Activated CD8-positive, alpha-beta memory T cell treated with anti-CD3 and anti-CD28 coated beads, Interleukin-2, amount 10 ng/mL, durations not matched to agents 7 days and 5 days (primary cell): Measurements from ENCODE around the gene PAXX. TPM values are rescaled to one million over a fixed set of nuclear protein-coding genes. Genes with fewer than 3 reads are reported as not detected.
"Not testable (repeated sequence)": the region's sequence is repeated elsewhere in the genome, so short reads cannot be mapped to it uniquely, and the experiment has no call there.

Source experiments
- ATAC-seq: fragments of 150-1000 bp; cut with Tn5 transposase; one replicate; pipeline ENCODE4 v1.10.0; 2021; ENCODE audit warnings: moderate library complexity
- CTCF ChIA-PET: fragments of 350-600 bp; sonication (Branson Sonifier 250); formaldehyde crosslinking; loops from one replicate; lab custom pipeline; 2021; ENCODE audit warnings: antibody characterized with exemption; lab: Charles Lee
- DNase-seq: peaks from one replicate; pipeline ENCODE4 v3.0.0-alpha.2; 2020
- H3K27ac Mint-ChIP-seq: one replicate; pipeline ENCODE4 v1.8.0; 2021; ENCODE audit warnings: mild to moderate bottlenecking, mixed read lengths
- H3K27me3 Mint-ChIP-seq: one replicate; pipeline ENCODE4 v1.8.0; 2021; ENCODE audit warnings: mixed read lengths
- H3K36me3 Mint-ChIP-seq: one replicate; pipeline ENCODE4 v1.8.0; 2021; ENCODE audit warnings: mild to moderate bottlenecking, mixed read lengths
- H3K4me1 Mint-ChIP-seq: one replicate; pipeline ENCODE4 v1.8.0; 2021; ENCODE audit warnings: mixed read lengths
- H3K4me3 Mint-ChIP-seq: one replicate; pipeline ENCODE4 v1.8.0; 2021; ENCODE audit warnings: mild to moderate bottlenecking, moderate library complexity, mixed read lengths
- H3K9me3 Mint-ChIP-seq: one replicate; pipeline ENCODE4 v1.8.0; 2022; ENCODE audit warnings: low read depth, mixed read lengths
- total RNA-seq, 2 experiments: library from RNA; stranded (reverse); gene quantifications; one replicate each; pipeline ENCODE4 v1.2.3, GENCODE V29; 2021

PAXX gene
- total RNA-seq, 2 experiments from 2014 or later = 68.6 to 94.8 TPM

DNA sequence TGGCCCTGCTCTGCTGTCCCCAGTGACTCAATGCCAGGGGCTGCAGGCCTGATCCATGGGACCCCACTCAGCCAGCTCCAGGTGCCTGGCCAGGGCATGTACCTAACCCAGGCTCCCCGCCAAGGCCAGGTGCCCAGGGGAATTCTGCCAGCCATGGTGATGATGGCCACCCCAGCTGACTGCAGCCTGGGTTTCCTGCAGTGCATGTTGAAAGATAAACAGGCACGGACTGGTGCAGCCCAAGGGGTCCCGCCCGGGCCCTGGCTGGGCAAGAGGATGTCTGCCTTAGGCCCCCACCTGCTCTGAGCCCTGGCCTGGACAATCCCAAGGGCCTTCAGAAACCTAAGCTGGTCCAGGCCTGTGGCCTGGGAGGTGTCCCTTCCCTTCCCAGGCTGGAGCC, 34.6 kb downstream of the PAXX start:
- CTCF ChIA-PET = interaction anchor here (1.5 to 11.9 kb wide), 6 partner anchors 9 to 82 kb away, joined by 3 to 234 read pairs (median 46); partner anchors contain the start of genes C8G, CLIC3, FBXW5 and NPDC1
- no peak for DNase-seq

DNA sequence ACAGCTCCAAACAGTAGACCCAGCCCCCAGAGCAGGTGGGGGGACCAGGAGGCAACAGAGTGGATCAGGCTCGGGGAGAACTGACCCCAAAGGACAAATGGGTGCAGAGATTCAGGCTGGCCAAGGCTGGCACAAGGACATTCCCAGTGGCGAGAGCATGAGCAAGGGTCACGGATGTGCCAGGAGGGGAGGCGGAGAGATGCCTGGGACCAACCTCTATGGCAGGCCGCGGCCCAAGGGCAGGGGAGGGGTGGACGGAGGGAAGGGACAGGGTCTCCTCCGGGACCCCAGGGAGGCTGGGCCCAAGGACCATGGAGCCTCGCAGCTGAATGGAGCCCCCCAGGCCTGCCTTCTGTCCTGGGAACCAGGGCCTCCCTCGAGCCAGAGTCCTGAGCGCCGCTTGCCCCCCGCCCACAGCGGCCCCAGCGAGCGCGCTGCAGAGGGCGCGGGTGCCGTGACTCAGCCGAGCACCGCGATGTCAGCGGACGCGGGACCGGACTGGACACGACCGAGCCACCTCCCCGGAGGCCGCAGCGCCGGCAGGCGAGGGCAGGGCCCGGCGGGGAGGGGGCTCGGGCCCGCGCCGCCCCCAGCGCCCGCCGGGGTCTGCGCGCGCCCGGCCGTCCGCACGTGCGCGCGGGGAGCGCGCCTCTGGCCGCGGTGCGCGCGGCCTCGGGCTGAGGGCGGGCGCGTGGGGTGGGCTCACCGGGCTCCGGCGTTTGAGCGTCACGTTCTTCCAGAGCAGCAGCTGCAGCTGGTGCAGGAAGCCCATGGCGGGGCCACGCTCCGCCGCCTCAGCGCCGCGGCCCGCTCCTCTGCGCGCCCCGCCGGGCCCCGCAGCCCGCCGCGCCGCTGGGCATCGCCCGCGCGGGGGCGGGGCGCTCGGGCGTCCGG, 35.4 kb downstream of the PAXX start, which contains the start of gene ABCA2:
Gene ABCA2 (minus strand): TSS at position 869 of the 894 bp plus-strand sequence. CDS start 97 bp downstream, at position 772.
- H3K4me3 Mint-ChIP-seq = peak within 1 kb of the TSS; percentile 72
- ATAC-seq = no peak
- H3K4me1 Mint-ChIP-seq = peaks cover 52% of the 10 kb centered on the region
- no peaks in the 10 kb centered on the region for H3K9me3 Mint-ChIP-seq
- H3K27ac Mint-ChIP-seq = peak within 1 kb of the TSS; percentile 90
- no peak for DNase-seq
- CTCF ChIA-PET = interaction anchor here (1.2 to 11.9 kb wide), 18 partner anchors 8 to 242 kb away, joined by 4 to 234 read pairs (median 14); partner anchors contain the start of genes AJM1, C8G, CLIC3 and FBXW5
- H3K36me3 Mint-ChIP-seq = no peaks in the 10 kb centered on the region
- peaks cover 3% of the 10 kb centered on the region for H3K27me3 Mint-ChIP-seq

More for the DNA sequence above, 34.6 kb downstream of the PAXX start:
- H3K27me3 Mint-ChIP-seq = peaks cover 3% of the 10 kb centered on the region
- H3K36me3 Mint-ChIP-seq = no peaks in the 10 kb centered on the region
- ATAC-seq = no peak
- H3K4me3 Mint-ChIP-seq = peak overlapping the region; percentile 72
- H3K27ac Mint-ChIP-seq = no peak overlapping the region
- H3K9me3 Mint-ChIP-seq = no peaks in the 10 kb centered on the region
- peaks cover 48% of the 10 kb centered on the region for H3K4me1 Mint-ChIP-seq

DNA sequence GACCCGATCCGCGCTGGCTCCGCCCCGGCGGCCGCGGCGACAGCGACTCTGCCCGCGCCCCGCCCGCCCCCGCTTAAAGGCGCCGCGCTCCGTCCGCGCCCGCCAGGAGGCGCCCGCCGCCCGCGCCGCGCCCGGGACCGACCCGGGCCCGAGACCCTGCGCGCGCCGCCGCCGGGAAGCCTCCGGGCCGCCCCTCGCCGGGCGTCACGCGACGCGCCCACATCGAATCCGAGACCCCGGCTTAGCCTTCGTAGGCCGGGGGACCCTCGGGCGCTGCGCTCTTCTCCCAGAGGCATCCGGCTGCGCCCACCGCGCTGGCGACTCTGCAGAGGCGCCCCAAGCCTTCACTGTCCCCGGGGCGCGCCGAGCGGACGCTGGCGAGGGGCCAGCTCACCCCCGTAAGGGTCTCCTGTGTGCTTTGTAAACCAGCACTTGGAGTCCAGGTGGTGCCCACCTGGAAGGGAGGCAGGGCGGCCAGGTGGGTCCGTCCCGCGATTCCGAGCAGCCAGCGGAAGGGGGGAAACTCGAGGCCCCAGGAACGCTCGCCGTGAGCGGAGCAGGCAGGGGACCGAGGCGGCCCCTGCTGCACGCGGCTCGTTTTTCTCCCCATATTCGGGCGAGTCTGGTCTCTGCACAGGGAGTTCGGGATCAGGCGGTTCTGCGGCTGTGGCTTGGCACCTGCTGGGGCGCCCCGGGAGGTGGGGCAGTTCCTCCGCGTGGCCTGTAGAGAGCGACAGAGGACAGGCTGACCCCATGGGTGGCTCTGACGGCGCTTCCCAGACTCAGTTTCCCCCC, 36.2 kb downstream of the PAXX start:
- peak; percentile 74 for ATAC-seq
- Mint-ChIP-seq H3K9me3 (no peaks in the 10 kb centered on the region), H3K4me1 (peaks cover 57% of the 10 kb centered on the region), H3K4me3 (peak overlapping the region; percentile 65), H3K27ac (peak overlapping the region; percentile 90), H3K36me3 (no peaks in the 10 kb centered on the region), H3K27me3 (peaks cover 3% of the 10 kb centered on the region)
- CTCF ChIA-PET = interaction anchor here (0.9 to 11.9 kb wide), 43 partner anchors 8 to 300 kb away, joined by 3 to 234 read pairs (median 7); partner anchors contain the start of genes AJM1, C8G, CLIC3 and FBXW5
- DNase-seq = peak; percentile 80

DNA sequence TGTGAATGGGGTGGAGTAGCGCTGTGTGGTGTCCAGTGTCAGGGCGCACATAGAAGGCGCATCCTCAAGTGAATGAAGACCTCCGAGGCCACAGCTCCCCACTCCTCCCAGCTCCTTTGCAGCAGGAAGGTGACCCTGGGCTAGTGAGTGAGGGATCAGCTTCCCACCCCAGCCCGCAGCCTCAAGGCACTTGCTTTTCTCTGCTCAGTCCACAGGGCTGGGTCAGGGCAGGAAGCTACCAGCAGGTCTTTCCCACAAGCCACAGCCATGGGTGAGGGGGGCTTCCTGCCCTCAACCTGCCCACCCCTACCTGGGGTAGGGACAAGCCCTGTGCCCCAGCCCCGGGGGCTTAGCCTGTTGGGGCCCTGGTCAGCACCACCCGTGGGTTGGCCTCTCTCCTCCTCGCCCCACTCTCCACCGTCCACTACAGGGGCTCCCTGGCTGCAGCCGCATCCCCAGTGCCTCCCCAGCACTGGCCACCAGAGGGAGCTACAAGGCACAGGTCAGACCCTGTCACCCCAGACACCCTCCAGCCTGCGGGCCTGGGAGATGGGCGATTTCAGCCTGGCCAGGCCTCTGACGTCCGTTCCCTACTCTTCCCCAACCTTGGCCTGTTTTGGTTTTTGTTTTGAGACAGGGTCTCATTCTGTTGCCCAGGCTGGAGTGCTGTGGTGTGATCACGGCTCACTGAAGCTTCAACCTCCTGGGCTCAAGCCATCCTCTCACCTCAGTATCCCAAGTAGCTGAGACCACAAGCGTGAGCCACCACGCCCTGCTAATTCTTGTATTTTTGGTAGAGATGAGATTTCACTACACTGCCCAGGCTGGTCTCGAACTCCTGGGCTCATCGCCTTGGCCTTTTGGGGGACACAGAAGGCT, 37.1 kb downstream of the PAXX start:
- DNase-seq = peak; percentile 85
- Mint-ChIP-seq H3K4me1 (peaks cover 55% of the 10 kb centered on the region), H3K36me3 (no peaks in the 10 kb centered on the region), H3K27me3 (peaks cover 3% of the 10 kb centered on the region), H3K27ac (peak overlapping the region; percentile 90), H3K9me3 (no peaks in the 10 kb centered on the region), H3K4me3 (peak overlapping the region; percentile 65)
- ATAC-seq = peak; percentile 53
- CTCF ChIA-PET = interaction anchor here (0.7 to 11.9 kb wide), 51 partner anchors 7 to 490 kb away, joined by 3 to 234 read pairs (median 6); partner anchors contain the start of genes AJM1, C8G, CLIC3 and FBXW5

DNA sequence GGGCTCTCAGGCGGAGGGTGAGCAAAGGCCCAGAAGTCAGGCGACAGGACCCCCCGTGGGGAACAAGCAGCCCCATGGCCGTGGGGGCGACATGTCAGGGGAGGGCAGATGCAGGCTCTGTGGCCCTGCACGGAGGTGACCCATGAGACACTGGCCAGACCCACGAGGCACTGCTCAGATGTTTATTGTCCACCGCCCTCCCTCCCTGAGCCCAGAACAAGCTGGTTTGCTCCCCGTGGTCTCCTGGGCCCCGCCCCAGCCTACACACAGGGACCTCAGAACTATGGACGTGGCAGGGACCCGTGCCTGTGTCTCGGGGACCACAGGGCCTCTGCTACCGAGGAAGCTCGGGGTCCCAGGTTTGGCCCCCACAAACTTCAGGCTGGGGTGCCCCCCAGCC, 37.8 kb downstream of the PAXX start:
- peak overlapping the region; percentile 65 for H3K4me3 Mint-ChIP-seq

GRCh38 chr9:137030538-137031527, 38.6 kb downstream of the PAXX start:
- H3K27ac Mint-ChIP-seq = peak overlapping the region; percentile 70

More for the DNA sequence above, 37.8 kb downstream of the PAXX start:
- Mint-ChIP-seq H3K4me1 (peaks cover 59% of the 10 kb centered on the region), H3K36me3 (no peaks in the 10 kb centered on the region), H3K27ac (peak overlapping the region; percentile 90), H3K9me3 (no peaks in the 10 kb centered on the region), H3K27me3 (peaks cover 3% of the 10 kb centered on the region)
- CTCF ChIA-PET = interaction anchor here (0.7 to 11.9 kb wide), 45 partner anchors 9 to 490 kb away, joined by 3 to 234 read pairs (median 7); partner anchors contain the start of genes AJM1, C8G, CLIC3 and FBXW5
- DNase-seq = no peak
- no peak for ATAC-seq

GRCh38 chr9:137031904-137032640, 39.9 kb downstream of the PAXX start, which contains the start of gene FUT7:
Gene FUT7 (minus strand): TSS chr9:137032088. CDS start chr9:137031991, 97 bp downstream.
- CTCF ChIA-PET = interaction anchor here (0.8 to 11.9 kb wide), 6 partner anchors 12 to 85 kb away, joined by 3 to 234 read pairs (median 52); partner anchors contain the start of genes C8G, CLIC3, FBXW5 and NPDC1
- DNase-seq (no peak), ATAC-seq (no peak)
- H3K9me3 Mint-ChIP-seq = no peaks in the 10 kb centered on the region
- H3K36me3 Mint-ChIP-seq = no peaks in the 10 kb centered on the region
- H3K27ac Mint-ChIP-seq = peak within 1 kb of the TSS; percentile 55
- peak within 1 kb of the TSS; percentile 56 for H3K4me3 Mint-ChIP-seq
- H3K27me3 Mint-ChIP-seq = peaks cover 3% of the 10 kb centered on the region
- peaks cover 57% of the 10 kb centered on the region for H3K4me1 Mint-ChIP-seq

More at GRCh38 chr9:137030538-137031527, 38.6 kb downstream of the PAXX start:
- Mint-ChIP-seq H3K27me3 (peaks cover 3% of the 10 kb centered on the region), H3K4me3 (peak overlapping the region; percentile 56), H3K36me3 (no peaks in the 10 kb centered on the region), H3K9me3 (no peaks in the 10 kb centered on the region), H3K4me1 (peaks cover 60% of the 10 kb centered on the region)
- no peak for ATAC-seq
- CTCF ChIA-PET = interaction anchor here (0.7 to 11.9 kb wide), 17 partner anchors 11 to 243 kb away, joined by 3 to 234 read pairs (median 14); partner anchors contain the start of genes AJM1, C8G, CLIC3 and FBXW5
- peak; percentile 73 for DNase-seq

GRCh38 chr9:137032858-137033257, 40.6 kb downstream of the PAXX start:
- Mint-ChIP-seq H3K4me3 (no peak overlapping the region), H3K27me3 (no peaks in the 10 kb centered on the region), H3K9me3 (no peaks in the 10 kb centered on the region), H3K36me3 (no peaks in the 10 kb centered on the region), H3K4me1 (peaks cover 54% of the 10 kb centered on the region), H3K27ac (peak overlapping the region; percentile 55)
- no peak for ATAC-seq
- no peak for DNase-seq
- CTCF ChIA-PET = interaction anchor here (9.1 to 11.9 kb wide), 3 partner anchors 31 to 86 kb away, joined by 98 to 234 read pairs (median 183); partner anchors contain the start of genes C8G, CLIC3, FBXW5 and SAPCD2

DNA sequence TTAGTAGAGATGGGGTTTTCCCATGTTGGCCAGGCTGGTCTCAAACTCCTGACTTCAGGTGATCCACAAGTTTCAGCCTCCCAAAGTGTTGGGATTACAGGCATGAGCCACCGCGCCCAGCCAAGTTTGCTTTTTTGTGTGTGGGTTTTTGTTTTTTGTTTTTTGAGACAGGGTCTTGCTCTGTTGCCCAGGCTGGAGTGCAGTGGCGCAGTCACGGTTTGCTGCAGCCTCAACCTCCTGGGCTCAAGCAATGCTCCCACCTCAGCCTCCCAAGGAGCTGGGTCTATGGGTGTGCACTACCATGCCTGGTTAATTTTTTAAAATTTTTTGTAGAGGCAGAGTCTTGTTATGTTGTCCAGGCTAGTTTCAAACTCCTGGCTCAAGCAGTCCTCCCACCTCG, 41.3 kb downstream of the PAXX start:
- H3K27me3 Mint-ChIP-seq, DNase-seq, ATAC-seq, H3K9me3 Mint-ChIP-seq, H3K36me3 Mint-ChIP-seq, H3K4me3 Mint-ChIP-seq: not testable (repeated sequence)
- peak overlapping the region; percentile 49 for H3K27ac Mint-ChIP-seq
- peaks cover 54% of the 10 kb centered on the region for H3K4me1 Mint-ChIP-seq
- CTCF ChIA-PET = interaction anchor here (2.3 to 11.9 kb wide), 9 partner anchors 14 to 240 kb away, joined by 7 to 234 read pairs (median 38); partner anchors contain the start of genes AJM1, C8G, CLIC3 and FBXW5

- H3K9me3 Mint-ChIP-seq = no peaks in the 10 kb centered on the region
- CTCF ChIA-PET = interaction anchor here (0.7 to 11.9 kb wide), 40 partner anchors 10 to 348 kb away, joined by 3 to 234 read pairs (median 8); partner anchors contain the start of genes ABCA2, AJM1, ANAPC2 and C8G
- H3K4me1 Mint-ChIP-seq = peaks cover 47% of the 10 kb centered on the region
- H3K36me3 Mint-ChIP-seq = peaks cover 2% of the 10 kb centered on the region
- peak overlapping the region; percentile 93 for H3K27ac Mint-ChIP-seq
- H3K4me3 Mint-ChIP-seq = peak overlapping the region; percentile 62
- ATAC-seq = no peak
- H3K27me3 Mint-ChIP-seq = no peaks in the 10 kb centered on the region
- no peak for DNase-seq
Observed at GRCh38 chr9:137034039-137034708, 42.0 kb downstream of the PAXX start.
